ENCODE measurements around the gene IRGC.

The IRGC gene

DNA sequence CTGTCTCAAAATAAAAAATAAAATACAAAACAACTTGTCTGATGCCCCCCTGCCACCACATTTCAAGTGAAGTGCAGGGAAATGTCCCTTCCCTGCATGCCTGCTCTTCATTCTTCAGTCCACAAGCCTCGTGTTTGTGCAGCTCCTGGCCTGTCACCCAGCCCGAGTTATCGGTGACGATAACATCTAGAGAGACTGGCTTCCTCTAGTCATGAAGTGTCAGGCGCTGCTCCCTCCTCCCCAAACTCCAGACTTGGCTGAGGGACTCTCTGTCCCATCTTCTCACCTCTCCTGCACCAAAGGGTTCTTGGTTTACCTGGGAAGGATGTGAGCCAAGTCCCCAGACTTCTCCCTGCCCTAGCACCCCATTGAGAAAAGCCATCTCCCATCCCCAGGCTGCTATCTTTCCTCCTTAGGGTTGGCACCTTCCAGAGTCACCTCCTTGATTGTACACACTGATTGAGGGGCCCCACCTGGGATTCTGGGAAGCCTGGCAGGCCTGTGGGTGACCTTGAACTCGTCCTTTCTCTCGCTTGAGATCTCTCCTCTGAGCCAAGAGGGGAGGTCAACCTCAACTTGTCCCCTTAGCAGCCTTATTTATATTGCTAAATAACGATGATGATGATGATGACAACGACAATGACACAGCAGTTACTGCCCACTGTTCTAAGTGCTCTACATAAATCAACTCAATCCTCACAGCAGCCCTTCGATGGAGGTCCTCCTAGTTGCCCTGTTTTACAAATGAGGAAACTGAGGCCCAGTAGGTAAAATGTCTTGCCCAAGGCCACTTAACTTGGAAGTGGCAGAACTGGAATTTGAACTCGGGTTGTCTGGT lies 32.8 kb upstream of the IRGC start:
- TF ChIP-seq, protein P1, sequence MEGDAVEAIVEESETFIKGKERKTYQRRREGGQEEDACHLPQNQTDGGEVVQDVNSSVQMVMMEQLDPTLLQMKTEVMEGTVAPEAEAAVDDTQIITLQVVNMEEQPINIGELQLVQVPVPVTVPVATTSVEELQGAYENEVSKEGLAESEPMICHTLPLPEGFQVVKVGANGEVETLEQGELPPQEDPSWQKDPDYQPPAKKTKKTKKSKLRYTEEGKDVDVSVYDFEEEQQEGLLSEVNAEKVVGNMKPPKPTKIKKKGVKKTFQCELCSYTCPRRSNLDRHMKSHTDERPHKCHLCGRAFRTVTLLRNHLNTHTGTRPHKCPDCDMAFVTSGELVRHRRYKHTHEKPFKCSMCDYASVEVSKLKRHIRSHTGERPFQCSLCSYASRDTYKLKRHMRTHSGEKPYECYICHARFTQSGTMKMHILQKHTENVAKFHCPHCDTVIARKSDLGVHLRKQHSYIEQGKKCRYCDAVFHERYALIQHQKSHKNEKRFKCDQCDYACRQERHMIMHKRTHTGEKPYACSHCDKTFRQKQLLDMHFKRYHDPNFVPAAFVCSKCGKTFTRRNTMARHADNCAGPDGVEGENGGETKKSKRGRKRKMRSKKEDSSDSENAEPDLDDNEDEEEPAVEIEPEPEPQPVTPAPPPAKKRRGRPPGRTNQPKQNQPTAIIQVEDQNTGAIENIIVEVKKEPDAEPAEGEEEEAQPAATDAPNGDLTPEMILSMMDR (IDR thresholded peaks at IDR 0.05; ENCODE audit: extremely low read depth, insufficient read depth, missing control alignments): no peak
- in situ Hi-C loops (cut with MboI; ENCODE audit: low pct_unique_long_range_greater_than_20kb, low sequenced_read_pairs, unreplicated experiment): no loop called here
- no peak for DNase-seq (ENCODE audit: low spot score)

GRCh38 chr19:43683905-43684304 lies 32.0 kb upstream of the IRGC start:
- TF ChIP-seq, protein P1 (IDR thresholded peaks at IDR 0.05; ENCODE audit: extremely low read depth, insufficient read depth, missing control alignments): no peak
- in situ Hi-C loops (cut with MboI; ENCODE audit: low pct_unique_long_range_greater_than_20kb, low sequenced_read_pairs, unreplicated experiment): no loop called here
- DNase-seq (ENCODE audit: low spot score): no peak

GRCh38 chr19:43684326-43684725 lies 31.6 kb upstream of the IRGC start:
- in situ Hi-C loops (cut with MboI; ENCODE audit: low pct_unique_long_range_greater_than_20kb, low sequenced_read_pairs, unreplicated experiment): no loop called here
- no peak for DNase-seq (ENCODE audit: low spot score)
- TF ChIP-seq, protein P1 (IDR thresholded peaks at IDR 0.05; ENCODE audit: extremely low read depth, insufficient read depth, missing control alignments): no peak

DNA sequence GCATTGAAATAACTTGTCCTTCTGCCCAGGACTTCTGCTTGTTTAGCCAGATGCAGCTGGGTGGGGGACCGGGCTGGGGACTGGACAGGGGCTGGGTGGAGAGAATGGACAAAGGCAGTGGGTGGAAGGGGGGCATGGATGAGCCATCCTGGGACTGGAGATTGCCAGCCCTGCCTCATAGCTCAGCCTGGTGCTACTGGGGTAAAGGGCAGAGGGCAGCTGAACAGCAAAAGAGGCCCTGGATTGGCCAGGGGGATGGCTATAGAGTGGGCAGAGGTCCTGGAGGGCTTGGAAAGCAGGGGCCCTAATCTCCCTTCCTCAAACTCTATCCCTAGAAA lies 28.2 kb upstream of the IRGC start:
- in situ Hi-C loops (cut with MboI; ENCODE audit: low pct_unique_long_range_greater_than_20kb, low sequenced_read_pairs, unreplicated experiment): no loop called here
- no peak for DNase-seq (ENCODE audit: low spot score)

DNA sequence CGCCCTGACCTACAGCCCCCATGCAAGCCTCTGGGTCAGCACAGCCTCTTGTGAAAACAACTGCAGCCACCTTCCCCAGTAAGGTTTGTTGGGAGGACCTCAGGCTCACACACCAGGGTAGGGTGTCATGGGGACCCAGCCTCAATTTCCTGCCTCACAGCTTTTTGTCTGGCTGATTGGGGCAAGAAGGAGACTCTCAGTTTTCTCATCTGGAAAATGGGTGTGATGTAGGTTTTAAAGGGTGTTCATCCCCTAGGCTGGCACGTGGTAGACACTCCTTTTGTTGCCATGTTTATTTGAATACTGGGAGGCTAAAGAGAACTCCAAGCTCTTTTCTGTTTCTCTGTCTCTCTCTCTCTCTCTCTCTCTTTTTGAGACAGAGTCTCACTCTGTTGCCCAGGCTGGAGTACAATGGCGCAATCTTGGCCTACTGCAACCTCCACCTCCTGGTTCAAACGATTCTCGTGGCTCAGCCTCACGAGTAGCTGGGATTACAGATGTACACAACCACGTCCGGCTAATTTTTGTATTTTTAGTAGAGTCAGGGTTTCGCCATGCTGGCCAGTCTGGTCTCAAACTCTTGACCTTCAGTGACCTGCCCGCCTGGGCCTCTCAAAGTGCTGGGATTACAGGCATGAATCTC lies 27.7 kb upstream of the IRGC start:
- in situ Hi-C loops (cut with MboI; ENCODE audit: low pct_unique_long_range_greater_than_20kb, low sequenced_read_pairs, unreplicated experiment): no loop called here
- TF ChIP-seq, protein P1 (IDR thresholded peaks at IDR 0.05; ENCODE audit: extremely low read depth, insufficient read depth, missing control alignments): no peak
- DNase-seq (ENCODE audit: low spot score): no peak

More for the DNA sequence above, 28.2 kb upstream of the IRGC start:
- TF ChIP-seq, protein P1 (IDR thresholded peaks at IDR 0.05; ENCODE audit: extremely low read depth, insufficient read depth, missing control alignments): no peak

- DNase-seq (ENCODE audit: low spot score): no peak
- in situ Hi-C loops (cut with MboI; ENCODE audit: low pct_unique_long_range_greater_than_20kb, low sequenced_read_pairs, unreplicated experiment): no loop called here
- TF ChIP-seq, protein P1 (IDR thresholded peaks at IDR 0.05; ENCODE audit: extremely low read depth, insufficient read depth, missing control alignments): no peak
Observed at GRCh38 chr19:43690444-43690843, 25.4 kb upstream of the IRGC start.
